ENCODE measurements around the gene ADIPOR2. TPM values are rescaled to one million over a fixed set of nuclear protein-coding genes. Genes with fewer than 3 reads are reported as not detected.
"Not testable (repeated sequence)": the region's sequence is repeated elsewhere in the genome, so short reads cannot be mapped to it uniquely, and the experiment has no call there.

Gene ADIPOR2
- total and polyA plus RNA-seq, 9 donors, result 21.5 to 91.8 (median 42.0) TPM

DNA sequence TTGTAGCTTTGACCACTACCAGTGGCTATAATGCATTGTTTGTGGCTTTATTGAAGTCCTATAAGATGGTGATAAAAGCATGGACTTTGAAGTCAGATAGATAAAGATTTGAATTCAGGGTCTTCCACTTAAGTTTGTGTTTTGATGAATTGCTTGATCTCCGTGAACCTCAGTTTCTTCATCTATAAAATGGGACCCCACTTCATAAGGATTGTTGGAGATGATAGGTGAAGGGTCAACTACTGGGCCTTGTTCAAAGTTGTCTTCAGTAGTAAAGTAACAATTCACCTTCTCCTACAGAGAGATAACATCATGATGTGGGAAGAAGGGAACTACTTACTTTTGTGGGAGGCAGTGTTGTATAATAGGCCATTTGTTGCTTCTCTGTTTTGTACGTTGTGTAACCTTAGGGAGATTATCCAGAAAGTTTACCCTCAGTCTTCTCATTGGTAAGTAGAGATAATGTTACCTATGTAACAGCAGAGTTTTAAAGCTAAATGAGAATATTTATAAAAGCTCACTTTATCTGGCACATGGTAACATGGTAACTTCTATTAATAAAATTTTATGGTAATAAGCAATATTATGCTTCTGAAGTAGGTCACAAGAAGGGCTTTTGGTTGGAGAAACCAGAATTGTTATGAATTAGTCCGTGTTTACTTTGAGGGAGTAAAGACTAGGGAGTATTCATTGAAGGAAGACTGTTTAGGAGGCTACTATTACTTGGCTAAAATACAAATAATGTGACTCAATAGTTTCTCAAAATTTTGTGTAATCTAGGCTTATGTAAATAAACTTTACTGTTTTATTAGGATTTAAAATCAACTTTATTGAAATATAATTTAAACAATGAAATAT is 15.1 kb downstream of the ADIPOR2 start:
- intact Hi-C loops (cut with DNase I), result no loop called here
- no peaks in the 10 kb centered on the region for H3K27me3 ChIP-seq
- no peaks in the 10 kb centered on the region for H3K9me3 ChIP-seq
- no peak overlapping the region for H3K27ac ChIP-seq
- H3K36me3 ChIP-seq, result no peaks in the 10 kb centered on the region
- WGBS, 3 donors, result 56 to 64% (median 58%) methylated on average over 3 of the region's 3 CpGs
- H3K4me1 ChIP-seq (ENCODE audit: insufficient read depth), result peaks cover 1% of the 10 kb centered on the region
- no peak for DNase-seq
- TF ChIP-seq POLR2A (IDR thresholded peaks at IDR 0.05) (no peak), EP300 (IDR thresholded peaks at IDR 0.05) (no peak)
- TF ChIP-seq, protein P1, sequence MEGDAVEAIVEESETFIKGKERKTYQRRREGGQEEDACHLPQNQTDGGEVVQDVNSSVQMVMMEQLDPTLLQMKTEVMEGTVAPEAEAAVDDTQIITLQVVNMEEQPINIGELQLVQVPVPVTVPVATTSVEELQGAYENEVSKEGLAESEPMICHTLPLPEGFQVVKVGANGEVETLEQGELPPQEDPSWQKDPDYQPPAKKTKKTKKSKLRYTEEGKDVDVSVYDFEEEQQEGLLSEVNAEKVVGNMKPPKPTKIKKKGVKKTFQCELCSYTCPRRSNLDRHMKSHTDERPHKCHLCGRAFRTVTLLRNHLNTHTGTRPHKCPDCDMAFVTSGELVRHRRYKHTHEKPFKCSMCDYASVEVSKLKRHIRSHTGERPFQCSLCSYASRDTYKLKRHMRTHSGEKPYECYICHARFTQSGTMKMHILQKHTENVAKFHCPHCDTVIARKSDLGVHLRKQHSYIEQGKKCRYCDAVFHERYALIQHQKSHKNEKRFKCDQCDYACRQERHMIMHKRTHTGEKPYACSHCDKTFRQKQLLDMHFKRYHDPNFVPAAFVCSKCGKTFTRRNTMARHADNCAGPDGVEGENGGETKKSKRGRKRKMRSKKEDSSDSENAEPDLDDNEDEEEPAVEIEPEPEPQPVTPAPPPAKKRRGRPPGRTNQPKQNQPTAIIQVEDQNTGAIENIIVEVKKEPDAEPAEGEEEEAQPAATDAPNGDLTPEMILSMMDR (IDR thresholded peaks at IDR 0.05), result no peak
- H3K4me3 ChIP-seq, result no peak overlapping the region

DNA sequence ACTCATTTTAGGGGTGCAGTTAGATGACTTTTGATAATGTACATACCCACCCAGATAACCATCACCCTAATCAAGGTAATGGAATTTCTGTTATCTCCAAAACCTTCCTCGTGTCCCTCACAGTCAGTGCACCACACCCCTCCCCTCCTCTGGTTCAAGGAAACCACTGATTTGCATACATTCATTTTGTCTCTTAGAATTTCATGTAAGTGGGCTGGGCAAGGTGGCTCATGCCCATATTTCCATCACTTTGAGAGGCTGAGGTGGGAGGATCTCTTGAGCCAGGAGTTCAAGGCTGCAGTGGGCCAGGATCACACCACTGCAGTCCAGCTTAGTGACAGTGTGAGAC is 15.7 kb downstream of the ADIPOR2 start:
- Histone ChIP-seq H3K27ac (no peak overlapping the region), H3K4me3 (no peak overlapping the region), H3K27me3 (no peaks in the 10 kb centered on the region), H3K9me3 (no peaks in the 10 kb centered on the region), H3K4me1 (ENCODE audit: insufficient read depth) (peaks cover 1% of the 10 kb centered on the region), H3K36me3 (no peaks in the 10 kb centered on the region)
- TF ChIP-seq EP300 (IDR thresholded peaks at IDR 0.05), result no peak
- intact Hi-C loops (cut with DNase I), result no loop called here
- WGBS, 3 donors, result 21 to 24% (median 22%) methylated on average over 1 of the region's 1 CpG
- no peak for DNase-seq

DNA sequence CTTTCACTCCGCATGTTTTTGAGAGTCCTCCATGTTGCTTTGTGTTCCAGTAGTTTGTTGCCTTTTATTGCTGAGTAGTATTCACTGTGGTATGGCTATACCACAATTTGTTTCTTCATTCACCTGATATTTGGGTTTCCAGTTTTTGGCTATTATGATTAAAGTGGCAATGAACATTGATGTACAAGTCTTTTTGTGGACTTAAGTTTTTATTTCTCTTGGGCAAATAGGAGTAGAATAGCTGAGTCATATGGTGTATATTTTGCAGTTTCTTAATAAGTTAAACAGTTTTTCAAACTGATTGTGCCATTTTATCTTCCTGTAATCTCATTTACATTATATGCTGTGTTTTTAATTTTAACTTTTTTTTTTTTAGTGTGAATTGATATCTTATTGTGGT is 16.2 kb downstream of the ADIPOR2 start:
- H3K27me3 ChIP-seq, result no peaks in the 10 kb centered on the region
- TF ChIP-seq POLR2A (IDR thresholded peaks at IDR 0.05) (no peak), EP300 (IDR thresholded peaks at IDR 0.05) (no peak)
- TF ChIP-seq, protein P1 (IDR thresholded peaks at IDR 0.05), result no peak
- no peak for DNase-seq
- peaks cover 1% of the 10 kb centered on the region for H3K4me1 ChIP-seq (ENCODE audit: insufficient read depth)
- H3K4me3 ChIP-seq, result no peak overlapping the region
- no peaks in the 10 kb centered on the region for H3K9me3 ChIP-seq
- WGBS, 3 donors, result 93 to 100% (median 98%) methylated on average over 1 of the region's 1 CpG
- no peaks in the 10 kb centered on the region for H3K36me3 ChIP-seq
- intact Hi-C loops (cut with DNase I), result no loop called here
- no peak overlapping the region for H3K27ac ChIP-seq

DNA sequence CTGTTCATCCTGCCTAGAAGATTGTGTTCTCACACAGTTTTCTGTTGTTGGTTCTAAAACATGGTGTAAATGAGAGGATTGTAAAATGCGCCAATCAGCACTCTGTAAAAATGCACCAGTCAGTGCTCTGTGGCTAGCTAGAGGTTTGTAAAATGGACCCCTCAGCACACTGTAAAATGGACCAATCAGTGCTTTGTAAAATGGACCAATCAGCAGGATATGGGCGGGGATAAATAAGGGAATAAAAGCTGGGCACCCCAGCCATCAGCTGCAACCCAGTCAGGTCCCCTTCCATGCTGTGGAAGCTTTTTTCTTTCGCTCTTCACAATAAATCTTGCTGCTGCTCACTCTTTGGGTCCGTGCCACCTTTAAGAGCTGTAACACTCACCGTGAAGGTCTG is 19.1 kb downstream of the ADIPOR2 start:
- DNase-seq; H3K9me3 ChIP-seq; intact Hi-C loops (cut with DNase I); H3K36me3 ChIP-seq; H3K4me1 ChIP-seq (ENCODE audit: insufficient read depth); H3K27me3 ChIP-seq; H3K27ac ChIP-seq; H3K4me3 ChIP-seq: not testable (repeated sequence)
- 97 to 98% (median 98%) methylated on average over 5 of the region's 5 CpGs for WGBS, 3 donors

DNA sequence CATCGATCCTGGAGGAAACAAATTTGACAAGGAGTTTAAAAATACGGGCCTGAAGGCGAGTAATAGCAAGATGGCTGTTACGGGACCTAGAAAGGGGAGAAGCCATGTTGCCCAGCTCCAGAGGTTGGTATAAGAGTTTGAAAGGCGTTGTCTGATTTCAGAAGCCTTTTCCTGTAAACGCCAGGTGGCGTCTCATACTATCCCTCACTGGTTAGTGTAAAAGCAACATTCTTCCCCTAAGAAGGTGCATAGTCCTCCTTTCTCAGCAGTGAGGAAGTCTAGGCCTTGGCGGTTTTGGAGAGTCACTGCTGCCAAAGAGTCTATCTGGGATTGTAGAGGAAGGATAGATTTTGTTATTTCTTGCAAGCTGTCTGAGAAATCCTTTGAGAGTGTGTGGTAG is 20.0 kb downstream of the ADIPOR2 start:
- H3K4me3 ChIP-seq; DNase-seq; H3K36me3 ChIP-seq; H3K27ac ChIP-seq; H3K27me3 ChIP-seq; H3K4me1 ChIP-seq (ENCODE audit: insufficient read depth); H3K9me3 ChIP-seq; intact Hi-C loops (cut with DNase I): not testable (repeated sequence)
- WGBS, 3 donors, result 96 to 97% (median 96%) methylated on average over 8 of the region's 8 CpGs

DNA sequence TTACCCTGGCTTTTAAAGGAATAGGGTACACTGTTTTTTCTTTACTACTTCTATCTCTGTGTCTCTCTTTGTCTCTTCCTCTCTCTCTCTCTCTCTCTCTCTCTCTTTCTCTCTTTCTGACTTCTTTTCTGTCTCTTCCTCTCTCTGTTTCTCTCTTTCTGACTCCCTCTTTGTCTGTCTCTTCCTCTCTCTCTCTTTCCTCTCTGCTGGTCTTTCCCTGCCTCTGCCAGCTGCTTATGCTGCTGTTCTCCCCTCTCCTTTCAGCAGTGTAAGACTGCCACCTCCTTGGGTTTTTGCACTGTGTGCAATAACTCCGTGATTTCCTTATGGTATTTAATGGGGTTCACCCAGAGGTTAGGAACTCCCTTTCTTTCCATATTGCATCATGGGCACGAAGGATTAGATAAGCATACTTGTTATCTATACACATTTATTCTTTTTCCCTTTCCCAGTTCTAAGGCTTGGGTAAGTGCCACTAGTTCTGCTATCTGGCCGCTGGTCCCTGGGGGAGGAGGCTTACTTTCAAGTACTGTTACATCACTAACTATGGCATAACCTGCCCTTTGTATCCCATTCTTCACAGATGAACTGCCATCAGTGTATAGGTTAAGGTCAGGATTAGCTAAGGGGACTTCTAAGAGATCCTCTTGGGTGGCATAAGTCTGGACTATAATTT is 20.8 kb downstream of the ADIPOR2 start:
- H3K4me1 ChIP-seq (ENCODE audit: insufficient read depth), result not testable (repeated sequence)
- 25 to 47% (median 46%) methylated on average over 3 of the region's 3 CpGs for WGBS, 3 donors

DNA sequence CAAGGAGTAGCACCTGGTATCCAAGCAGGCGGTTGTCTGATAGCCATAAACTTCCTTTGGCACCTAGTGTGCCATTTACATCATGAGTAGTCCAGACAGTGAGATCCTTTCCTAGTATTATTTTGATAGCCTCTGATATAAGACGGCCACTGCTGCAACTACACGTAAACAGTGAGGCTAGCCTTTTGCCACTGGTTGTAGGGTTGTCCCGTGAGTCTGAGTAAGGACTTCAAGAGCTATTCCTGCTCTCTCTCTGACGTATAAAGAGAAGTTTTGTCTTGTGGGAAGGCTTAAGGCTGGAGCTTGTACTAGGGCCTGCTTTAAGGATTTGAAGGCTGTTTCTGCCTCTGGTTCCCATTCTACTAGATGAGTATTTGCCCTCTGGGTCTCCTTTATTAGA is 21.4 kb downstream of the ADIPOR2 start:
- H3K36me3 ChIP-seq; H3K4me3 ChIP-seq; intact Hi-C loops (cut with DNase I); DNase-seq; H3K4me1 ChIP-seq (ENCODE audit: insufficient read depth); H3K9me3 ChIP-seq; H3K27me3 ChIP-seq; H3K27ac ChIP-seq: not testable (repeated sequence)
- 96 to 99% (median 96%) methylated on average over 5 of the region's 5 CpGs for WGBS, 3 donors

More for the DNA sequence above, 20.8 kb downstream of the ADIPOR2 start:
- intact Hi-C loops (cut with DNase I); H3K9me3 ChIP-seq; H3K27me3 ChIP-seq; H3K27ac ChIP-seq; DNase-seq; H3K36me3 ChIP-seq; H3K4me3 ChIP-seq: not testable (repeated sequence)

DNA sequence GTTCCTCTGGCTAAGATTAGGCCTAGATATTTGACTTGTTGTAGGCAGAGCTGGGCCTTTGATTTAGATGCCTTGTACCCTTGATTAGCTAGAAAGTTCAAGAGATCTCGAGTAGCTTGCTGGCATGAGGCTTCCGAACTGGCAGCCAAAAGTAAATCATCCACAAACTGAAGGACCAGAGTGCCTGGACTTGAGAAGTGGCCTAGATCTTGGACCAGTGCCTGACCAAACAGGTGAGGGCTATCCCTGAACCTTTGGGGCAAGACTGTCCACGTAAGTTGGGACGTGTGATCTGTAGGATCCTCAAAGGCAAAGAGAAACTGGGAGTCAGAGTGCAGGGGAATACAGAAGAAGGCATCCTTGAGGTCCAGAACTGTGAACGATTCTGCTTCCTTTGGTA is 22.0 kb downstream of the ADIPOR2 start:
- H3K27me3 ChIP-seq; DNase-seq; intact Hi-C loops (cut with DNase I); H3K9me3 ChIP-seq; H3K4me1 ChIP-seq (ENCODE audit: insufficient read depth); H3K4me3 ChIP-seq; H3K27ac ChIP-seq; H3K36me3 ChIP-seq: not testable (repeated sequence)
- 96 to 98% (median 97%) methylated on average over 5 of the region's 5 CpGs for WGBS, 3 donors

DNA sequence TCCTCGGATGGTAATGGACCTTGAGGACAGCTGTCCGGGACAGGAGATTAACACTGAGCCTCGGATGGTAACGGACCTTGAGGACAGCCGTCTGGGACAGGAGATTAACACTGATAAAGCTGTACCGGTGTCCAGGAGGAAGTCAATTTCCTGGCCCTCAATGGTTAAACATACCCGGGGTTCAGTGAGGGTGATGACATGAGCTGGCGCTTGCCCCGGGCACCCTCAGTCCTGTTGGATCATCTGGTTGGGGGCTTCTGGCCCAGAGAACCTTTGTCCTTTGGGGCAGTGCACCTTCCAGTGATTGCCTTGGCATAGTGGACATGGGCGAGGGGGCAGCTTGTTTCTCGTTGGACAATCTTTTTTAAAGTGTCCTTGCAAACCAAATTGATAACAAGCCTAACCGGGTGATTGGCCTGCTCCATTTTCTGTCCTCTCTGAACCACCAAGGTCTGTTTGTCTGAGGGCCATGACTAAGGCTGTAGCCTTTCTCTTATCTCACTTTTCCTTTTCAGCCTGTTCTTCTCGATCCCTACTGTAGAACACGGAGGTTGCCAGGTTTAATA is 23.0 kb downstream of the ADIPOR2 start:
- H3K4me3 ChIP-seq; DNase-seq; H3K36me3 ChIP-seq; H3K4me1 ChIP-seq (ENCODE audit: insufficient read depth); H3K27ac ChIP-seq; H3K27me3 ChIP-seq; intact Hi-C loops (cut with DNase I); H3K9me3 ChIP-seq: not testable (repeated sequence)
- WGBS, 3 donors, result 87 to 91% (median 87%) methylated on average over 14 of the region's 14 CpGs

Data from ovary (tissue), 9 donors.